8988T (cell line): Measurements from ENCODE around the gene EHD1.

Source experiments
- DNase-seq: peaks from one replicate; pipeline ENCODE4 v3.0.0; 2011

Gene EHD1

DNA sequence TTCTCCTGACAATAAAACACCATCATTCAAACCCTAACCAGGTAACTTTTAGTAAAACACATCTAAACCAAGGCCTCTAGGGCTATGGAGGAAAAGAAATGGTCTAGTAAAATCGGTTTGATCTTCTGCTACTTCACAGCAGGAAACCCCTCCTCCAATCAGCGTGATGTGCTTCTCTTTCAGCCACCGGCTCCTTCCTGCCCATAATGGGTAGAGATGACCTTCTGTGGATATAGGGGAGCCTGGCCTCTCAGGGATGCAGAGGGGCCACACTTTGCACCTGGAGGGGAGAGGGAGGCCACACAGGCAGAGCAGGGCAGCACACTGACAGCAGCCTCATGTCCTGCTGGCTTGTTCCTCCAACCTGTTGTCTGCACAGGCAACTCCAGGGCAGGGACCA lies 6.9 kb downstream of the EHD1 start:
- no peak for DNase-seq

GRCh38 chr11:64870893-64871466 lies 7.4 kb downstream of the EHD1 start:
- no peak for DNase-seq

GRCh38 chr11:64870176-64870892 lies 8.1 kb downstream of the EHD1 start:
- no peak for DNase-seq

- no peak for DNase-seq
Measured at GRCh38 chr11:64869571-64870175, 8.7 kb downstream of the EHD1 start.

GRCh38 chr11:64868904-64869570 lies 9.4 kb downstream of the EHD1 start:
- DNase-seq: peak; percentile 91

- no peak for DNase-seq
Measured at GRCh38 chr11:64867748-64868462, 10.5 kb downstream of the EHD1 start.

- DNase-seq: no peak
Measured at GRCh38 chr11:64866173-64866491, 12.3 kb downstream of the EHD1 start.

GRCh38 chr11:64865286-64866172 lies 12.9 kb downstream of the EHD1 start:
- no peak for DNase-seq

DNA sequence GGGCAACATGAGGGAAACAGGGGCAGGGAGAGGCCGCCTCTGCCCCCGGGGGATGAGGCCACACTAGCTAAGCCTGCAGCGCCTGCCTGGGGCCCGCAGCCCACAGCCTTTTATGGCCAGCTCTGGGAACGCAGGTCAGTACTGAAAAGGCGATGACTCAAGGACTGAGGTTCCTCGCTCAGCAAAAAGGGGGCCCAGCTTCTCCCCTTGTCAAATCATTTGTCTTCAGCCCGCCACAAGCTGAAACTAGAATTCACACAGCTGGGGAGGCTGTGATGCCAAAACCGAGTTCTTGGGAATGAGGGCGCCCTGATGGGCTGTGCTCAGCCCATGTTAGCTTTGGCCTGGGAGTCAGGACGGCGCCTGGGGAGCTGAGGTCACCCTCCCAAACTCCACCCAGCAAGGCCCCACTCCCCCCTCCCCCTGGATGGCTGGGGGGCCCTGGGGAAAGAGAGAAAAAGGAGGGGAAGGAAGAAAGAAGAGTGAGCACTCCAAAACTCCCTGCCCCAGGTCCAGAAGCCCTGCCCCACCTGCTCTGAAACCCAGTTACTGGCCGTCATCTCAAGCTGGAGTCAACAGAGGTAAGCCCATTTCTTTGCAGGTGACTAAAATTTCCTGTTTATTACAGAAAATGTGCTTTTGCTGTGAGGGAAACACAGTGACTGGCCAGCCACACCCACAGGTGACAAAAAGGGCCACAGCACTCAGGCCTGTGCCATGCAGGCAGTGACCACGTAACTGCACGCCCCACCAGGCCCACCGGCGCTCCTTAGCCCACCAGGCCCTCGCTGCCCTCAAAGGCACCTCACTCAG lies 13.7 kb downstream of the EHD1 start:
- no peak for DNase-seq

DNA sequence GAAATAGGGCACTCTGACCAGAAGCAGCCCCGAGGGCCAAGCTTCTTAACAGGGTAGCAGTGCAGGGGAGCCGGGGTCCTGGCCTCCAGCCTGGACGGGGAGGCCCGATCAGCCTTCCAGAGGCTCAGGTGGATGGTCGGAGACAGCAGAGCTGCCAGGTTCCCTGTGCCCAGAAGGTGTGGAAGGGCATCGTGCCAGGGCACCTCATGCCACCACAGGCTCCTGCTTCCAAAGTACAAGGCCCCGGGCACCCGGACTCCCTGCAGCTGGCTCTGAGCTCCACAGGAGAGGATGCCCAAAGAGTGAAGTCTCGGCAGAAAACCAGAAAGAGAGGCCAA lies 14.3 kb downstream of the EHD1 start:
- DNase-seq: no peak

- no peak for DNase-seq
Measured at GRCh38 chr11:64863391-64864060, 14.9 kb downstream of the EHD1 start.

DNA sequence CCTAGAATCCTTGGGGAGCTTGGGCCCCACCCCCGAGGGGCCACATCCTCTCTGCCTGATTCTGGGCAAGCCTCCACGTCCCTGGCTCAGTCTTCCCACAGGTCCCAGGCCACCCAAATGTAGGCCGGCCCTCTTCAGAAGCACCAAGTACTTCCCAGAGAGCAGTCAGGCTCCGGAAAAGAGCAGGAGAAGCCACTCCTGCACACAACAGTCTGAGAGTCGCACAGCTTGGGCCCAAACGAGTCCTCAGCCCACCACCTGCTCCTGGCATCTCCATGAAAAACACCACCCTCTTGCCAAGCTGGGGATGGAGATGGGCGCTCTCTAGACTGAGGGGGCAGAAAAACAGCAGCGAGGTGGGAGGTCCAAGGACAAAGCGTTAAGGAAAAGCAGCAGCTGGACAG lies 15.4 kb downstream of the EHD1 start:
- no peak for DNase-seq

- DNase-seq: no peak
Measured at GRCh38 chr11:64861227-64861975, 17.0 kb downstream of the EHD1 start.

DNA sequence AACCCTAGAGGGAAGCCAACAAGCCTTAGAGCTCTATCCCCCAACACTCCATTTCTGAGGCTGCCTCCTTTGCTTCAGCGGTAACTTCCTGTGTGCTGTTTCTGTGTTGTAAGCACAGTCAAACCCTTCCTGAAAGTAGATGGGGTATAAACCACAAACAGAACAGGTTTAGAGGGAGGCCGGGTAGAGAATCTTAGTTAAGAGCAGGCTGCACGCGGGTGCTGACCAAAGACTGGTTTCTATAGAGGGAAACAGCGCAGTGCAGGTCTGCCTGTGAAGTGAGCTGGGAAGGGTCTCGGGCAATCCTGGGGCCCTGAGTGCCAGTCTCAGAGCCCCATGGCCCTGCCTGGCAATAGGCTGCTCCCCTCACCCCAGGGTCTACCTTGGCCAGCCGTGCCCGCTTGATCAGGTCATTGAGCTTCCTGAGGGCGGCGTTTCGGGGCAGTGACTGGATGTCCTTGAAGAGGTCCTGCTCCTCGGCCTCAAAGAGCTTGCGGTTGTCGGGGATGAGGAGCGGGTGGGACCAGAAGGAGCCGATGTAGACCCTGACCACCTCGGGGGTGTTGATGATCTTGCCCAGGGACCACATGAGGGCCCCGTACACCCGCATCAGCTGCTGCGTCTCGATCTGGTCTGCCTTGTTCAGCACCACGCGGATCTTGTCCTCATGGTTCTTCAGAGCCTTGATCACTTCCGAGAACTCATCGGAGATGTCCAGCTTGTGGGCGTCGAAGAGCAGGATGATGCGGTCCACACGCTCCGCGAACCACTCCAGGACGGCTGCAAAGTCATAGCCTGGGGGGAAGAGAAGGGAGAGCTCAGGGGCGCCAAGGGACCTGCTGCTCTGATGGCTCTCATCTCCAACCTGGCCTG lies 18.6 kb downstream of the EHD1 start:
- no peak for DNase-seq

DNA sequence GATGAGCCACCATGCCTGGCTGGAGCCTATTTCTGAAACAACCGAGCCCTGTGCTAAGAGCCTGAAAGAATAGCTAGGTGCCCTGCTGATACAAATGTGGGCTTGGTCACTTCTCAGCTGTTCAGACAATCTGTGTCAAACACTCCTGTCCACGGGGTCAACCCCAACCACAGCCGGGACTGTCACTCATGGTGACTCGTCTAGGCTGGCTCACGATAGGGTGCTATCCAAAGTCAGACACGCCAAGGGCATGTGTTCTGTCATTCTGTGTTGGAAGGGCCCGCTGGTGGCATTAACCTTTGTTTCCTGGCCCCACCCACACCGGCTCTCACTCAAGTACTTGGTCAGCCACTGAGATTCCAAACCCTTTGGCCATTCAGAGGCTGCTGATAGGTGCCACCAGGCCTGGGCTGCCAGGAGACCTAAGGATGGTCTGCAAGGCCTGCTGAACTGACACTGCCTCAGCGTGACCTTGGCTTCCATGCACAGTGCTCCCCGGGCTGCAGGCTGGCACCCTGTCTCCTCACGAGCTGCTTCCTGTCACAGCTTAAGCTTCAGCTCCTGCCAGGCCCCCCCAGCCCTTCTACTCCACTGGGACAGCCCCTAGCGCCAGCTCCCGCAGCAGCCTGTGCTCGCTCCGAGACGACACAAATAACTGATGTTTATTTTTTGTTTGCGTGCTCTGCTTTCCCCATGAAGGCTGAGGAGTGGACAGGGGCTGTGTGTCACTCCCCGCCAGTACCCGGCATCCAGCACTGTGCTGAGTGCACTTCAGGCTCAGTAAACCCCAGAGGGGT lies 19.8 kb downstream of the EHD1 start:
- no peak for DNase-seq

GRCh38 chr11:64857485-64857884 lies 20.9 kb downstream of the EHD1 start:
- no peak for DNase-seq

DNA sequence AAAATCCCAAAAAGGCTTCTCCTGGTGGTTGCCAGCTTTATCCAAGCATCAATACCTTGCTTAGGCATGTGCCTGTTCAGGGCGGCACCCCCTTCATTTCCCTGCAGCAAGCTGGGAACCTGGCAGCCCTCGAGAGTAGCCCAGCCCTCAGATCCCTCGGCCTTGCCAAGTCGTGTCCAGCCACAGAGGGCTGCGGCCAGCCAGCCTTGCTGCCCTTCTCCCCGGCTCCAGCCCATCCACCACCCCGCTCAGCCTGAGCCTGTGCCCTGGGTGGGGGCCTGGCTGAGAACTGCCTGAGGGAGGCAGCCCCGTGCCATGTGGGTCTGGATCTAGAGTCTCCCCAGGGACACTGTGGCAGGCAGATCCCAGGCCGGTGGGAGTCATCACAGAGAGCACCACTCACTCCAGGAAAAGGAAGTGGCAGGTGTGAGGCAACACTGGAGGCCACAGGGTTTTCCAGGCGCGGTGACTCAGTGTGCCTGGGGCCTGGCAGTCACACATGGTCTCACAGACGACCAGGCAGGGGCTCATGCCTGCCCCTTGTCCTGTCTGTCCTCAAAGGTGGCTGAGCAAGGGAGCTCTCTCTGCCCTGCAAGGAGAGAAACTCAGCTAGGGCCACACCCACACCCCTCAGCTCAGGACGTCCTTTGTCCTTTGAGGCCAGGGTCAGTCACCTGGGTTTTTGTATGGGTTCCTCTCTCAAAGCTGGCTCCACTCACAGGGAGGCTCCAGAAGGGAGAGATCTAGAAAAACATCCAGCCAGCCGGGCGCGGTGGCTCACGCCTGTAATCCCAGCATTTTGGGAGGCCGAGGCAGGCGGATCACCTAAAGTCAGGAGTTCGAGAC lies 21.8 kb downstream of the EHD1 start:
- DNase-seq: peak; percentile 92
